CD4-positive, alpha-beta T cell treated with Interleukin-12 subunit alpha and Interleukin-12 subunit beta, for 1 hour (primary cell): ENCODE measurements around the gene SSTR3.
"Not testable (repeated sequence)": the region's sequence is repeated elsewhere in the genome, so short reads cannot be mapped to it uniquely, and the experiment has no call there.

ENCODE experiments used
- DNase-seq: peaks from one replicate; pipeline ENCODE4 v3.0.0-alpha.2; 2020

The SSTR3 gene

DNA sequence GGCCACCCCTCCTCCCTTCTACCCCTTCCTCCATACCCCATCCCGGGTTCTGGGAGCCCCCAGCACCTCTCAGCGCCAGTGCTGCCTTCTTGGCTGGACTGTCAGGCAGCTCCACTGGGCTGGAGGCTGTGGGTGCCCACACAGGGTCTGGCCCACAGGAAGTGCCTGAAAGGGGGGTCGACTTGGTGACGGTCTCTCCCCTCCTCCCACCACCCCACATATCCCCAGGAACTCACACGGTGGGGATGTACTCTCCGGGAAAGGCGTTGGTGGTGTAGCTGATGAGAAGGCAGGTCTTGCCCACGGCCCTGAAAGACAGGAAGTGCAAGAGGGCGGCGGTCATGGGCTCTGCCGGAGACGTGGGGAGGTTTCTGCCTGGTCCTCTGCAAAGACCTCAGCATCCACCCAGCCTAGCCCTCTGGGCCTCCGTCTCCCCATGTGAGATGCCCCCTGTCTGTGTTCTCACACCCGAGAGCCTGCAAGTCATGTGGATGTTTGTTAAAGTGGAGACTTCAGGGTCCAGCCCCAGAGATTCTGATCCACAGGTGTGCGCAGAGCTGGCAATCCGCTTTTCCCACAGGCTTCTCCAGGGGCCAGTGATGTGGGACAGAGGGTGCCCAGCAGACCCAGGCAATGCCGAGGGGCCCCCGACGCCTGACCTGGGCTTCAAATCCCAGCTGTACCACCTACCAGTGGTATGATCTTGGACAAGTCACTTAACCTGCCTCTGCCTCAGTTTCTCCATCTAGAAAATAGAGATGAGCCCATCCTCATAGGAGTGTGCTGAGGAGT is 29.3 kb upstream of the SSTR3 start:
- peak; percentile 58 for DNase-seq

DNA sequence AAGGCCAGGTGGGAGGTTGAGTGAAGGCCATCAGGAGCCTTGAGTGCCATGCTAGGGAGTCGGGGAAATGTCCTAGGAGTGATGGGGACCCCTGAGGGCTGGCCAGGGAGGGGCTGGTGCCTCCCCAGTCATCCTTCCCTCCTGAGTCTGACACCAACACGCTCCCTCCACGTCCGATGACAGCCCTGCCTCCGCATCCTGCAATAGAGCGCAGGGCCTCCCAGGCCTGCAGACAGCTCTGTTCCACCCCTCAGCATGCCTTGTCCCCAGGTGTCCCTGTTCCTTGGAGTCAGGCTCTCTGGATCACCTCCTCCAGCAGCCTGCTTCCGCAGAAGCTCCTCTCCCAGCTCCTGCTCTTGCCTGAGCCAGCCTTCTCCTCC is 28.7 kb upstream of the SSTR3 start:
- DNase-seq: no peak

GRCh38 chr22:37240240-37240940 is 28.1 kb upstream of the SSTR3 start:
- DNase-seq: no peak

DNA sequence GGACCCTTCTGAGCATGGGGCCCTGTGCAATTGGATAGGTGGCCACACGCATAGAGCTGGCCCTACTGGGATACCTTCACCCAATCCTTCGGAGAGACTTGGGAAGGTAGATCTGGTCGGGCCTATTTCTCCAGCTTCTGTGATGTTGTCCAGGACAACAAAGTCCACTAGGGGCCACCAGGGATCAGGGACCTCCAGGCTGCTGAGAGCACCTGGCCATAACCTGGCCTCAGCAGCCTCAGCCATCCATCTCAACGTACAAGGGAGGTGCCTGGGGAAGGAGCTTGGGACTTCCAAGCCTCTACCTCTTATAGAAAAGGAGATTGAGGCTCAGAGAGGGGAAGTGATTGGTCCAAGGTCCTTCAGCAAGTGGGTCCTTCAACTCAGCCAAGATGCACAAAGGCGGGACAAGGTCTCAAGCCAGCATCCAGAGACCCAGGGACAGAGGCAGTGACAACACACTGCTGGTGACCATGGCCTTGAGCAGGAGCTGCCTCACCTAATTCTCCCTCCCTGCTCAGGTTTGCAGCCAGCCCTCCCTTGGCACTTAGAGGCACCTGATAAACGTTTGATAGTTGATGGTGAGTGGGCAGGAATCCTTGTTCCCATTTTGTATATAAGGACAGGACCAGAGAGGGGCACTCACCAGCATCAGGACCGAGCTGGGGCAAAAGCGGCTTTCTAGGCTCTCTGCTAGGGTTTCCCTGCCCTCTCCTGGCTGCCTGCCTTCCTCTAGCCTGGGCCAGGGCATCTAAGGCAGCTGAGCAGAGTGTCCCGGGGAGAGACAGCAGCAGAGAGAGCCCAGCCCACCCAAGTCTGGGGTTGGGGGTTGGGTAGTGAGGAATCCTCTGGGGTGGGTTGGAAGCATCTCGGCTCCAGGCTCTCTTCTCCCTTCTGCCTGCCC is 27.3 kb upstream of the SSTR3 start:
- no peak for DNase-seq

DNA sequence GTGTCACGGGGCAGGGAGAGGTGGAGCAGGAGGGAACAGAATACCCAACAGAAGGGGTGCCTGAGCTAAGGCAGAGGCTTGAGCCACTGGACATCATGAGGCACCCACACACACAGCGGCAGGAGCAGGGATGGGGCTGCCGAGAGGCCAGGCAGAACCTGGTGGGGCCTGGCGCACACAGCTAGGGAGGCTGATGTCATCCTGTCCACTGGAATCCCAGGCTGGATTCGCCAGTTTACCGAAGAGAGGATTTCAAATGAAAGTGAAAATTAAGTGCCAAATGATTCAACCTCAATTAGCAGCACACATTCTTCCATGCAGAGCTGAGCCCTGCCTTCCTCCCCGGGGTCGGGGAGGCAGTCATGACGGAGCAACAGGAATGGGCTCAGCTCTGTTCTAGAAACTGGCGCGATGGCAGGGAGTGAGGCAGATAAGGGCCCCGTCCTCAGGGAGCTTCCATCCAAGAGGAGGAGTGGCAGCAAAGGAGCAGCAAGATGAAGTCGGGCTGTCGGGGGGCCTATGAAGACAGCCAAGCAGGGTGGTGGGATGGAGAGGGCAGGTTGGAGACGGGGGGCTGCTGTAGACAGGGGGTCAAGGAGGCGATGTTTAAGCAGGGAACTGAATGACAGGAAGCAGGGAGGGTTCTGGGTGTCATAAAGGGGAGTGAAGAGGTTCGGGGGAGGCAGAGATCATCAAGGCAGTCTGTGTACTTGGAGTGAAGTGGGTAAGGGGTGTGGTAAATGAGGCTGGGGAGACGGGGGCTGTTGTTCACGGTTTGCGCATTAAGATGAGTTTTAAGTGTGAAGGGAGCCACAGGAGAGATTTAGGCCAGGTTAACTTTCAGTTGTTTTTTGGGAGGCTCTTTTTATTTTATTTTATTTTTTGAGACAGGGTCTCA is 25.3 kb upstream of the SSTR3 start:
- DNase-seq: no peak

GRCh38 chr22:37235897-37236607 is 23.8 kb upstream of the SSTR3 start:
- DNase-seq: no peak

- no peak for DNase-seq
These were observed 22.7 kb upstream of the SSTR3 start for GRCh38 chr22:37234736-37235711.

DNA sequence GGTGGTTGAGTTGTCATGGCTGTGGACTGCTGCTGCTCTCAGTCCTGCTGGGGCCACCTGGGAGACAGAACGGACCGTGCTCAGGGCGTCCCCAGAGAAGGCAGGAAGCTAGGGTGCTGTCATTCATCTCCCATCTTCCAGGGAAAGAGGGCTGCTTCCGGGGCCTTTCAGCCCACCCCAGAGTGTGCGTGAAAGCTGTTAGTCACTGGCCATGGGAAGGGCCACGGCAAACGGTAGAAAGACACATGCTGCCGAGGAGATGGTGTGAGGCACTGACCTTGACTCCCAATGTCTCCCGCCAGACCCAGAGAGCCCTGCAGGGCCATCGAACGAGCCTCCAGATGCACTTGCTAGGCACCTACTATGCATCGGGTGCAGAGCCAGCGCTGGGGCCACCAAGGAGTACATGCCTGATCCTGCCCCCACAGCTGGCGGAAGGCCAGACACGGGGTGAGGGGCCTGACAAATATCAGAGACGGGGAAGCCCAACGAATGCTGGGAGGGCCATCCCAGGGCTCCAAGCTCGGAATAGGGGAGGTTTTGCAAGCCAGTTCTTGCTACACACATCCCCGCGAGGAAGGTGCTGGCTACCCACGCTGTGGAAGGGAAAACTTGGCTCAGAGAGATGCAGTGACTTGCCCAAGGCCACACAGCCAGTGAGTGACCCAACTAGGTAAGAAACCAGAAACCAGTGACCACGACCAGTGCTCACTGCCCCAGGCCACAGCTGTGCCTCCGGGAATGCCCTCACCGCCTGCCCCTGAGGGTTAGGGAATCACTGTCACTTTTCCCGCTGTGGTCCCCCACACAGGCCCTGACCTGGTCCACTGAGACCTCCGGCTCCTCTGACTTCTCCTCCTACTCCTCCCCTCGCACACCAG is 21.7 kb upstream of the SSTR3 start:
- no peak for DNase-seq

- not testable (repeated sequence) for DNase-seq
These were observed 21.1 kb upstream of the SSTR3 start for GRCh38 chr22:37233371-37233750.

- DNase-seq: no peak
These were observed 20.1 kb upstream of the SSTR3 start for GRCh38 chr22:37232140-37232998.

GRCh38 chr22:37231406-37232139 is 19.3 kb upstream of the SSTR3 start:
- DNase-seq: peak; percentile 51

- DNase-seq: peak; percentile 67
These were observed 18.6 kb upstream of the SSTR3 start for GRCh38 chr22:37230673-37231405.

DNA sequence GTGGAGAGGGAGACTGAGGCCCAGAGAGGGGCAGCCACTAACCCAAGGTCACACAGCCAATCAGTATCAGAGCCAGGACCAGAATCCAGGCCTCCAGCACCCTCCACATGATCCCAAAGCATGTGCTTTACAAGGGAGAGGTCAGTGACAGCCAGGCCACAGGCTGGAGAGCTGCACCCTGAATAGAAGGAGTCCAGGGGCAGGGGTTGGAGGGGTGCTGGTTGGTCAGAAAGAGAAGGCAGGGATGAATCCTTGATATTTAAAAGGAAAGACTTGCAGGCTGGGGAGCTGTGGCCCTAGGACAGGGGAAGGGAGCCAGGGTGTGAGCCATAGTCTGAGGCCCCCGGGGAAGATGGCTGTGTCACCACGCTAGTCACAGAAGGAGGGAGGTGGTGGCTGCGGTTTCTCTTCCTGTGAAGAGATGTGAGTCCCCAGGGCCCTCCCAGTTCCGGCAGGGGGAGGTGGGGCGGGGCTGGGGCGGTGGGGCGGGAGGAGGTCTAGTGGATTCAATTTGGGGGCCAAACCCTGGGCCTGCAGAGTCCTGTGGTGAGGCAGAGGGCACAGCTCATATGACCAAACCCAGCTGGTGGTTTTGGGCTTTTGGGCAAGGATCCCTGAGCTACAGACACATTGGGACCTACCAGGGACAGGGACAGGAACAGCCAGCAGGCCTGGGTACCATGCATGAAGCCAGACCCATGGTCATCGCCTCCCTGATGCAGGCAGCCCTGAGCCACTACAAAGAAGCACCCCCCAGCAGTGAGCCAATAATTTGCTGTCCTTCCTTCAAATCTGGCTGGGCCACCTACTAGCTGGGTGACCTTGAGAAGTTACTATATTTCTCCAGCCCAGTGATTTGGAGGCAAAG is 17.8 kb upstream of the SSTR3 start:
- DNase-seq: peak; percentile 89

- peak; percentile 57 for DNase-seq
These were observed 16.9 kb upstream of the SSTR3 start for GRCh38 chr22:37229012-37229804.
